ENCODE results near the gene IL17F.

Gene IL17F

DNA sequence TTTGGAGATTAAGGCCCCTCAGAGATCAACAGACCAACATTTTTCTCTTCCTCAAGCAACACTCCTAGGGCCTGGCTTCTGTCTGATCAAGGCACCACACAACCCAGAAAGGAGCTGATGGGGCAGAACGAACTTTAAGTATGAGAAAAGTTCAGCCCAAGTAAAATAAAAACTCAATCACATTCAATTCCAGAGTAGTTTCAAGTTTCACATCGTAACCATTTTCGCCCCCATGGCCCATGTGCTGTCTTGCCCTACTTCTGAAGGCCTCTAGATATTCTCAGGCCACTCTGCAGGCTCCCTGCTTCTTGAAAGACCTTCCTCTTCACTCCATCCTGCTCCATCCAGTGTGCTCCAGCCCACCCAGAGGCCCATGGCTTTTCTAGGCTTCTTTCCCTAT lies 53.9 kb downstream of the IL17F start:
- no peak for DNase-seq (ENCODE audit: low read depth)

DNA sequence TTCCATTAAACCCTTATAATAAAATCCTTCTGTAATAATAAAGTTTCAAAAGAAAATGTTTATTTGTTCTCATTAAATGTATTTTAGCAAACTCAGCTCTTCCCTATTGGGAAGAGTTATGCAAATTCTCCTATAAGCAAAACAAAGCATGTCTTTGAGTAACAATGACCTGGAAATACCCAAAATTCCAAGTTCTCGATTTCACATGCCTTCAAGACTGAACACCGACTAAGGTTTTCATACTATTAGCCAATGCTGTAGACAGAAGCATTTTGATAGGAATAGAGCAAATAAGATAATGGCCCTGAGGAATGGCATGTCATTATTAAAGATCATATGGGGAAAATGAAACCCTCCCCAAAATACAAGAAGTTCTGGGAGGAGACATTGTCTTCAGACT lies 54.3 kb downstream of the IL17F start:
- DNase-seq (ENCODE audit: low read depth): no peak

DNA sequence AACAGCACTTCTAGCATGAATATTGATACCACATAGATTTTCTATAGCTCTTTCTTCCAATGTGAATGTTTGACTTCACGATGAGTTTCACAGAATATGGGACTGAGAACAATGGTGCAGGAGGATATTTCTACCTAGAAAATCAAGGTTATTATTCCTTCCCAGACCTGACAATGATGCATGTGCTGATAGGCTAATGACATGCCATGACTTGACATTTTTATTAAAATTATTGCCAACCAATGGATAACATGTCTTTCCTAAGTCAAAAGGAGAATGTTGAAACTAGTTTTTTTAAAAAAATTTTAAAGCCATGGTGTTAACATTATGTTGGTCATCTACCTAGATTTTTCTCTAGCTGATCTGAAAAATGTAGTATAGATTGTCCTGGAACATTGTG lies 57.2 kb downstream of the IL17F start:
- DNase-seq (ENCODE audit: low read depth): no peak

Data from iris pigment epithelial cell (primary cell).